ENCODE results near the gene SLC25A44. TPM values are rescaled to one million over a fixed set of nuclear protein-coding genes. Genes with fewer than 3 reads are reported as not detected.

SLC25A44 gene
- total RNA-seq, 1 experiment from 2014 or later: 40.2 TPM

GRCh38 chr1:156233426-156234127 is 39.7 kb downstream of the SLC25A44 start:
- H2BK12ac ChIP-seq (ENCODE audit: insufficient read length, low read depth, low read length): no peak overlapping the region
- H3K4me1 Mint-ChIP-seq: no peaks in the 10 kb centered on the region
- no peak overlapping the region for H2AFZ ChIP-seq (ENCODE audit: low read length)
- H3T11ph ChIP-seq (ENCODE audit: low read length): no peak overlapping the region
- no peaks in the 10 kb centered on the region for H3K9me3 Mint-ChIP-seq
- no peaks in the 10 kb centered on the region for H3K9me3 ChIP-seq (ENCODE audit: control insufficient read depth, low read depth, low read length)
- no peaks in the 10 kb centered on the region for H3K4me1 ChIP-seq (ENCODE audit: insufficient read depth, low read length)
- H3K18ac ChIP-seq (ENCODE audit: insufficient read length, low read depth, low read length): no peak overlapping the region
- no peak overlapping the region for H3K14ac ChIP-seq (ENCODE audit: insufficient read depth, low read length)
- no peaks in the 10 kb centered on the region for H3K27me3 ChIP-seq (ENCODE audit: insufficient read depth, low read length)
- H3K27ac Mint-ChIP-seq: no peak overlapping the region; a peak in 1 of 7 replicates
- H4K5ac ChIP-seq (ENCODE audit: insufficient read length, low read depth, low read length): no peak overlapping the region
- no peak overlapping the region for H2BK120ac ChIP-seq (ENCODE audit: low read depth, low read length, poor library complexity, severe bottlenecking)
- WGBS (ENCODE audit: extremely low coverage, insufficient read length, low lambda C conversion rate): no CpG with 5 or more reads among the region's 5 CpGs
- H3K23me2 ChIP-seq (ENCODE audit: insufficient read length, low read depth, low read length, poor library complexity, severe bottlenecking): no peaks in the 10 kb centered on the region
- H2BK5ac ChIP-seq (ENCODE audit: insufficient read length, low read length): no peak overlapping the region
- no peak overlapping the region for H3K4me2 ChIP-seq (ENCODE audit: insufficient read depth, insufficient read length, low read length)
- no peak overlapping the region for H4K91ac ChIP-seq (ENCODE audit: insufficient read length, low read depth, low read length)
- H3K23ac ChIP-seq (ENCODE audit: insufficient read length, low read depth, low read length): no peak overlapping the region
- no peak overlapping the region for H2BK15ac ChIP-seq (ENCODE audit: low read depth, low read length)
- H3K4ac ChIP-seq (ENCODE audit: low read depth, low read length): no peak overlapping the region
- H3K79me1 ChIP-seq (ENCODE audit: insufficient read depth, low read depth, low read length, poor library complexity, severe bottlenecking): no peaks in the 10 kb centered on the region
- TF ChIP-seq, protein P1, sequence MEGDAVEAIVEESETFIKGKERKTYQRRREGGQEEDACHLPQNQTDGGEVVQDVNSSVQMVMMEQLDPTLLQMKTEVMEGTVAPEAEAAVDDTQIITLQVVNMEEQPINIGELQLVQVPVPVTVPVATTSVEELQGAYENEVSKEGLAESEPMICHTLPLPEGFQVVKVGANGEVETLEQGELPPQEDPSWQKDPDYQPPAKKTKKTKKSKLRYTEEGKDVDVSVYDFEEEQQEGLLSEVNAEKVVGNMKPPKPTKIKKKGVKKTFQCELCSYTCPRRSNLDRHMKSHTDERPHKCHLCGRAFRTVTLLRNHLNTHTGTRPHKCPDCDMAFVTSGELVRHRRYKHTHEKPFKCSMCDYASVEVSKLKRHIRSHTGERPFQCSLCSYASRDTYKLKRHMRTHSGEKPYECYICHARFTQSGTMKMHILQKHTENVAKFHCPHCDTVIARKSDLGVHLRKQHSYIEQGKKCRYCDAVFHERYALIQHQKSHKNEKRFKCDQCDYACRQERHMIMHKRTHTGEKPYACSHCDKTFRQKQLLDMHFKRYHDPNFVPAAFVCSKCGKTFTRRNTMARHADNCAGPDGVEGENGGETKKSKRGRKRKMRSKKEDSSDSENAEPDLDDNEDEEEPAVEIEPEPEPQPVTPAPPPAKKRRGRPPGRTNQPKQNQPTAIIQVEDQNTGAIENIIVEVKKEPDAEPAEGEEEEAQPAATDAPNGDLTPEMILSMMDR (conservative IDR thresholded peaks at IDR 0.05): no peak
- H2AK5ac ChIP-seq (ENCODE audit: insufficient read length, low read length): no peak overlapping the region
- DNase-seq: no peak
- H4K8ac ChIP-seq (replicated peaks; ENCODE audit: insufficient read length, low read depth, low read length): no peak overlapping the region
- H3K9ac ChIP-seq (ENCODE audit: extremely low read depth, insufficient read length, low read length): no peak overlapping the region
- no peaks in the 10 kb centered on the region for H4K20me1 ChIP-seq (ENCODE audit: control insufficient read depth, insufficient read depth, insufficient read length)
- H2BK20ac ChIP-seq (ENCODE audit: low read depth, low read length, poor library complexity, severe bottlenecking): no peak overlapping the region
- peaks cover 26 to 68% (median 65%) of the 10 kb centered on the region in 3 experiments; a peak in 6 of 7 replicates for H3K36me3 Mint-ChIP-seq (ENCODE audit: insufficient read depth in 1 of 3, low read depth in 3 of 3)
- H3K4me3 Mint-ChIP-seq: no peak overlapping the region
- H3K56ac ChIP-seq (ENCODE audit: insufficient read length, low read depth, low read length): no peak overlapping the region
- no peaks in the 10 kb centered on the region for H3K79me2 ChIP-seq (ENCODE audit: insufficient read depth, low read length)
- no peak overlapping the region for H3K27ac ChIP-seq (ENCODE audit: insufficient read length, low read depth, low read length)
- no peaks in the 10 kb centered on the region for H3K27me3 Mint-ChIP-seq (ENCODE audit: low read depth)

Measured in H9 (cell line).